ENCODE measurements around the gene RAMACL.
"Not testable (repeated sequence)": the region's sequence is repeated elsewhere in the genome, so short reads cannot be mapped to it uniquely, and the experiment has no call there.

RAMACL gene

GRCh38 chr6:166595061-166595780 lies 8.7 kb upstream of the RAMACL start:
- DNase-seq = no peak

GRCh38 chr6:166592821-166593220 lies 6.3 kb upstream of the RAMACL start:
- no peak for DNase-seq

GRCh38 chr6:166591961-166592520 lies 5.6 kb upstream of the RAMACL start:
- DNase-seq = no peak

GRCh38 chr6:166591026-166591425 lies 4.5 kb upstream of the RAMACL start:
- DNase-seq = no peak

GRCh38 chr6:166589786-166590574 lies 3.5 kb upstream of the RAMACL start:
- no peak for DNase-seq

- no peak for DNase-seq
Observed at GRCh38 chr6:166589337-166589731, 2.9 kb upstream of the RAMACL start.

- no peak for DNase-seq
Observed at GRCh38 chr6:166588691-166589336, 2.3 kb upstream of the RAMACL start.

- no peak for DNase-seq
Observed at GRCh38 chr6:166587631-166588413, 1.3 kb upstream of the RAMACL start.

- no peak for DNase-seq
Observed at GRCh38 chr6:166584853-166585429, 1.5 kb downstream of the RAMACL start.

- no peak for DNase-seq
Observed at GRCh38 chr6:166584155-166584554, 2.3 kb downstream of the RAMACL start.

- no peak for DNase-seq
Observed at GRCh38 chr6:166583230-166583965, 3.1 kb downstream of the RAMACL start.

GRCh38 chr6:166582258-166582657 lies 4.2 kb downstream of the RAMACL start:
- no peak for DNase-seq

- DNase-seq = not testable (repeated sequence)
Observed at GRCh38 chr6:166581801-166582200, 4.7 kb downstream of the RAMACL start.

GRCh38 chr6:166581091-166581511 lies 5.4 kb downstream of the RAMACL start:
- DNase-seq = no peak

- DNase-seq = no peak
Observed at GRCh38 chr6:166580076-166581050, 6.1 kb downstream of the RAMACL start.

- no peak for DNase-seq
Observed at GRCh38 chr6:166579237-166579850, 7.1 kb downstream of the RAMACL start.

GRCh38 chr6:166578536-166579236 lies 7.8 kb downstream of the RAMACL start:
- no peak for DNase-seq

- no peak for DNase-seq
Observed at GRCh38 chr6:166575205-166575604, 11.3 kb downstream of the RAMACL start.

Measured in T1000 (cell line).